Dedifferentiated amniotic fluid mesenchymal stem cell (primary cell): Measurements from ENCODE around the gene CDH5.

ENCODE experiments used
- DNase-seq: peaks from one replicate; pipeline ENCODE4 v3.0.0-alpha.2; 2016; ENCODE audit errors: extremely low spot score

Gene CDH5

GRCh38 chr16:66374176-66374575, 7.7 kb downstream of the CDH5 start:
- no peak for DNase-seq

GRCh38 chr16:66375451-66375850, 9.0 kb downstream of the CDH5 start:
- no peak for DNase-seq

DNA sequence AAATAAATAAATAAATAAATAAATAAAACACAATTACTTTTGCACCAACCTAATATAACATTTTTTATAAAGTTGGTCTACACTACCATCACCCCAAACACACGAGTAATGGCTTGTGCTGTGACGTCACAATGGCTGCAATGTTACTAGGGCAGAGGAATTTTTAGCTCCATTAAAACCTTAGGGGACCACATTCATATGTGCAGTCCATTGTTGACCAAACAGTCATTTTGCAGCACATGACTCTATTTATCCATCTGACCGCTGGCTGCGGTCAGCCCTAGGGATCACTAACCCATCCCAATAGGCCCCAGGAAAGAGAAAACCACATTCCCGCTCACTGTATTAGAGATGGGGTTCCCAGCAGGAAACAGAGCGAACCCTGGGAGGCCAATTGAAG, 9.6 kb downstream of the CDH5 start:
- DNase-seq = no peak

DNA sequence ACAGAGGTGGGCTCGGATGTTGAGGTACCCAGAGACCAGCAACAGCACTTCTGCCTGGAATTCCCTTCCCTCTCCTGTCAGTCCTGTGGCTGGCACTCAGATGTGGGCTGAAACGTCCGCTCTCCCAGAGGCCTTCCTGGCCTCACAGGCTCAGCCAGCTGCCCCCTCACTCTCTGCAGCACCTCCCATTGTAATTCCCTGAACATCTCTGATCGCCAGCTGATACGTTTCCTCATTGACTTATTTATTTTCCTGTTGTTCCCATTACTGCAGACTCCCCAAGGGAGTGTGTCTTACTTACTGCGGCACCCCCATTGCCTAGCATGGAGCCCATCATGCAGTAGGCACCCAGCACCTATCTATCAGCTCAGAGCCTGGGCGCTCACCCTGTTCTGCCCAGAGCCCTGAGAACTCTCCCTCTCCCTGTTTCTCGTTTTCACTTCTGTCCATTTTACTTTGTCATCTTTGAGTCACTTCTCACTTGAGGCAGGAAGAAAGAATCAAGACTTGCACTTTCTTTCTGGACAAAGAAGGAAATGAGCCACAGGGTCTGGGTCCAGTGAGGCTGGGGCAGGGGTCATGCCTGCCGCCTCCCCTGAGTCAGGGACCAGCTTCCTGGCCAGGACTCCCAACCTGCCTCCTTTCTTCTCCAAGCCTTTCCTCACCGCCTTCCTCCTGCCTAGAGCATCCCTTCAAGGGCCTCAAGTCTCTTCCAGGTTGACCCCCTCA, 10.2 kb downstream of the CDH5 start:
- DNase-seq = no peak

GRCh38 chr16:66377324-66377723, 10.8 kb downstream of the CDH5 start:
- no peak for DNase-seq

GRCh38 chr16:66378741-66379570, 12.5 kb downstream of the CDH5 start:
- no peak for DNase-seq

DNA sequence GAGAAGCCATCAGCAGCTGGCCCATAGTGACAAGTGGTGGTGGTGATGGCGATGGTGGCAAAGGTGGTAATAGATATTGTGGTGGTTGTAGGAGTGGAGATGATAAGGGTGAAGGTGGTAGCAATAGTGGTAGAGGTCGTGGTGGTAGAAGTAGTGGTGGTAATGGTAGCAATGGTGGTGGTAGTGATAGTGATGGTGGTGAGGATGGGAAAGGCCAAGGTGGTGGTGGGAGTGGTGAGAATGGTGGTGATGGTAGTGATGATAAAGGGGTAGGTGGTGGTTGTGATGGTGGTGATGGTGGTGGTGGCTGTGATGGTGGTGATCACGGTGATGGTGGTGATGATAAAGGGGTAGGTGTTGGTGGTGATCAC, 13.1 kb downstream of the CDH5 start:
- DNase-seq = no peak

DNA sequence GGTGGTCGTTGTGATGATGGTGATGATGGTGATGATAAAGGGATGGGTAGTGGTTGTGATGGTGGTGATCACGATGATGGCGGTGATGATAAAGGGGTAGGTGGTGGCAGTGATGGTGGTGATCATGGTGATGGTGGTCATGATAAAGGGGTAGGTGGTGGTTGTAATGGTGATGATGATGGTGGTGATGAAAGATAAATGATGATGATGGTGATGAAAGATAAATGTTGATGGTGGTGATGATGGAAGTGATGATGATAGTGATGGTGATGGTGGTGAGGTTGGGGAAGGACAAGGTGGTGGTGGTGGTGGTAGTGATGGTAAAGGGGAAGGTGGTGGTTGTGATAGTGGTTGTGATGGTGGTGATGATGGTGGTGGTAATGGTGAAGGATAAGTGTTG, 13.9 kb downstream of the CDH5 start:
- DNase-seq = no peak

DNA sequence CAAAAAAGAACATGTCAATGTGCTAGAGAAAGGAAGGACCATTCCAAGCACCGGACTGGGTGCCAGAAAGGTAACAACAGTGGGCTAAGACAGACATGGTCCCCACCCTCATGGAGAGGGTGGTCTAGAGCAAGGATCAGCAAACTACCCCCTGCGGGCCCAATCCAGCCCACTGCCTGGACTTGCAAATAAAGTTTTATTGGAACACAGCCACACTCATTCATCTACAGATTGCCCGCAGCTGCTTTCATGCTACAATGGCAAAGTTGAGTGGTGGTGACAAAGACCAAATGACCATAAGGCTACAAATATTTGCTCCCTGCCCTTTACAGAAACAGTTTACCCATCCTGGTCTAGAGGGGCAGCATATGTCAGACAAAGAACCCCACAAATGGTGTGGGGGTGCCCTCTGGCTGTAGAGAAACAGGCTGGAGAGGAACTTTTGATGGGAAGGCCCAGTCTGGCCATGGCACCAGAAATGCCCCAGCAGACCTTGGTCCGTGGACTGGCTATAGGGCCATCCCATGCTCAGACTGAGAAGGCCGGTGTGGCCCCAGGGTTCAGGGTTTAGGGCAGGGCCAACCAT, 15.2 kb downstream of the CDH5 start:
- no peak for DNase-seq

GRCh38 chr16:66382171-66382965, 15.9 kb downstream of the CDH5 start:
- peak; percentile 36 for DNase-seq

DNA sequence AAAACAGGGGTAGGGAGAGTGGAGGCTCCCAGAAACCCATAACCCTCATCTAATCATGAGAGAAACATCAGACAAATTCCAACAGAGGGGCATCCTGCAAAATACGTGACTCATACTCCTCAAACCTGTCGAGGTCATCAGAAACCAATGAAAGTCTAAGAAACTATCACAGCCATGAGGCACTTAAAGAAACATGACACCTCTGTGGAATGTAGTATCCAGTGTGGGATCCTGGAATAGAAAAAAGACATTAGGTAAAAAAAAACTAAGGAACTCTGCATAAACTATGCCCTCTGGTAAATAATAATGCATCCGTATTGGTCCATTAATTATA, 16.4 kb downstream of the CDH5 start:
- peak; percentile 72 for DNase-seq

DNA sequence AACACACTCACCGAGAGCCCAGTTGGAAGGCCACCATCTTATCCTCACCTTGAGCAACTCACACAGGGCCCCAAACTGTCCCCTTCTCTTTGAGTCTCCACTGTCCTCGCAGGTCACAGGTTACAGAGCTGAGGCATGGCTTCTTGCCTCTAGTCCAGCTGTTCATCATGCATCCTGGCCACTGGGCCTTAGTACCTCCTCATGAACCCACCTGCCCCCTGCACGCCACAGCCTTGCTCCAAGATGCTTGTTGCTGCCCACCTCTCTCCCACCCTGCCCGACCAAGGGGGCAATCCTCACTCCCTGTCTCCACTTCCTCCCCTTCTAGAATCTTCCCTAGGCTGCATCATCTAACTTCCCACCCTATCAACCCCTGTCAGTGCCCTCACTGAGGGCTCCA, 17.1 kb downstream of the CDH5 start:
- no peak for DNase-seq

GRCh38 chr16:66385415-66385814, 18.9 kb downstream of the CDH5 start:
- no peak for DNase-seq

- DNase-seq = no peak
These were observed 20.4 kb downstream of the CDH5 start for GRCh38 chr16:66386629-66387622.

GRCh38 chr16:66387817-66388332, 21.4 kb downstream of the CDH5 start:
- no peak for DNase-seq

DNA sequence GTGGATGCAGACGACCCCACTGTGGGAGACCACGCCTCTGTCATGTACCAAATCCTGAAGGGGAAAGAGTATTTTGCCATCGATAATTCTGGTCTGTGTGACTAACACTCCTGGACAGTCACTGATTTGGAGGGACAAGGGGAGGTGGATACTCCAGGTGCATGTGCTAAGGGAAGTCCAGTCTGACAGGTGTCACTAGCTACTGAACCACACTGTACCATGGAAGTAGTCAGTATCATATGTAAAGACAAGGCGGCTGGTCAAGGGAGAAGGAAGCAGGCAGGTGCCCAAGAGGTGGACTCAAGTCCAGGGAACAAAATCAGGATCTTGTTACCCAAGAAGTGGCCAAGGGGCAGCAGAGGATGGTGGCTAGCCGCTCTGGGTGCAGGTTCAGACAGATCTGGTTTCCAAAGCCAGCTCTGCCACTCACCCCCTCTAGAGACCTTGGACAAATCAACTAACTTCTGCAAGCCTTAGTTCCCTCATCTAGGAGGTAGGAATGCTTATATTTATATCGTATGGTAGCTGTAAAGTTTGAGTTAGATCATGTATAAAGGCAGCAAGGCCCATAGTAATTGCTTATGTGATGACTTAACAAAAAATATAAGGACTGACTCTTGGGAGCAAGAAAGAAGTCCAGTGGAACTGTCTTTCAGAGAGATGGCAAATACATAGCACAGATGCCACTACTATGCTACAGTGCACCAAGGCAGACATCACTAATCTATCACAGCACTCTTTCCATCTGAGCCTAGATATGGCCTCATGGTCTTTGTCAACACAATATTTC, 22.1 kb downstream of the CDH5 start:
- no peak for DNase-seq

DNA sequence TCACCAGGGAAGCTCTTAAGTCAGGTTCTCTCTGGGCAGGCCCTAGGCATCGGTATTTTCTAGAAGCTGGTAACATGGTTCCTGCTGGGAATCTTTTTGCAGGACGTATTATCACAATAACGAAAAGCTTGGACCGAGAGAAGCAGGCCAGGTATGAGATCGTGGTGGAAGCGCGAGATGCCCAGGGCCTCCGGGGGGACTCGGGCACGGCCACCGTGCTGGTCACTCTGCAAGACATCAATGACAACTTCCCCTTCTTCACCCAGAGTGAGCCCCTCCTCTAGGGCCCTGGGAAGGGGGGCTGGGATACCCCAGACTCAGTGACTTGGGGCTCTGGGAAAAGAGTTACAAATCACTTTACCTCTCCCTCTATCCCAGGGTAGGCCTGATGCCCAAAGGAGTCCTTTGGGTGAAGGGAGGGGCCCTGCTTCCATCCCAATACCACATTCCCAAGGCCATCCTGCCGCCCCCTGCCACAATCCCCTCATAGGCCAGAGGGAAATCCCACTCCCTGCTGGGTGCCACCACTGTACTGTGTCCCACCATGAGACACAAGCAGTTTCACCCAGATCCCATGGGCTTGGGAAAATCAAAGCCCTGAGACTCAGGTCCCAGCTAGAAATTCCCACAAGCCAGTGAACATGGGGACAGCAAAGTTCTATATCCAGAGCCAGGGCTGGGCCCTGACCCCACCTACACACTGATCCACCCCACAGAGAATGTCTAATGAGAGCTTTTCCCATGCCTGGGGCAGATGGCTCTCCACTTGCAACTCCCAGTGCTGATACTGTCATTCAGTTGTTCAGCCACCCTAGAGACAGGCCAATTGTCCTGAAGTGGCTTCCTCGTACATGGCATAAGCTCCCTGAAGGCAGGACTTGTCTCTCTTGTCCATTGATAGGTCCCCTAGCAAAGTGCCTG, 23.0 kb downstream of the CDH5 start:
- no peak for DNase-seq

GRCh38 chr16:66390346-66391108, 24.0 kb downstream of the CDH5 start:
- no peak for DNase-seq
